Measurements from ENCODE around the gene ELF4. TPM values are rescaled to one million over a fixed set of nuclear protein-coding genes. Genes with fewer than 3 reads are reported as not detected.

ELF4 gene
- total RNA-seq = 10 to 100 TPM; 26.3 to 65.0 (median 43.7) TPM
- long read RNA-seq, donor 1, full-length matches to known transcripts = 7 of 21 reads
- long read RNA-seq, donor 1, partial matches to known transcripts = 8 of 21 reads
- long read RNA-seq, donor 1, other reads (novel, unspliced or antisense) = 6 of 21 reads
- long read RNA-seq, donor 2, partial matches to known transcripts = 0 of 7 reads
- long read RNA-seq, donor 2, other reads (novel, unspliced or antisense) = 7 of 7 reads

DNA sequence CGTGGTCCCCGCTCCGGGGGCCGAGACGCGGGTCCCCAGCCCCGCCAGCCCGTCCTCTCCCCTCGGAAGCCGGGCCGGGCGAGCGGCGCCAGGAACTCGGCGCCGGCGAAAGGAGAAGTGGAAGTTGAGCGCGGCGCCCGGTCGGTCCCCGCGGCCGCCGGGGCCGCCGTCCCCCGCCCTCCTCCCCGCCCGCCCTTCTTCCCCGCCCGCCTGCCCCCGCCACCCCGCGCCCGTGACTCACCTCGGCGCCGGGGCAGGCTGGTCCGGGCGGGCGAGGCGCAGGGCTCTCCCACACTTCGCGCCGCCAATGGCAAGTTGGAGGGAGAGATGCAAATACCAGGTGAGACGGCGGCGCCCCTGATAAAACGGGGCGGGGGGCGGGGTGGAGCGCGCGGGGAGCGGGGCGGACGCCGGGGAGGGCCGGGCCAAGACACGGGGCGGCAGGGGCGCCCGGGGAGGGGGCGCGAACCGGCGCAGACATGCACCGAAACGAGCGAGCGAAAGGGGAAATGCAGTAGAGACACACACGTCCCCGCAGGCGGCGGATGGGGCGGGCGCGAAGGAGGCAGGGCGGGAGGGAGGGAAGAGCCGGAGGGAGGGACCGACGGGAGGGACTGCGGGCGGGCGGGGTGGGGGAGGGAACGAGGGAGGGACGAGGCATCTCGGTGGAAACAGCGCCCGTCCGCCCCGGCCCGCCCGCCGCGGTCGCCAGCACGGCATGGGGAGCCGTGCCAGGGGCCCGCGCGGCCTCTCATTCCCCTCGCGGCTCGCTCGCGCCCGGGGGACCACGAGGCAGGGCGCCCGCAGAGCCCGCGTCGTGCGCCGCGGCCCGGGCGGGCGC, at the start of gene ELF4:
ELF4 (minus strand) TSS at position 119 of the 841 bp plus-strand sequence. CDS start 29,167 bp downstream, outside the sequence.
- intact Hi-C loops (cut with DNase I, micrococcal nuclease) = no loop called here
- no peaks in the 10 kb centered on the region for H3K9me3 ChIP-seq
- peak; percentile 53 to 77 (median 77) for DNase-seq

DNA sequence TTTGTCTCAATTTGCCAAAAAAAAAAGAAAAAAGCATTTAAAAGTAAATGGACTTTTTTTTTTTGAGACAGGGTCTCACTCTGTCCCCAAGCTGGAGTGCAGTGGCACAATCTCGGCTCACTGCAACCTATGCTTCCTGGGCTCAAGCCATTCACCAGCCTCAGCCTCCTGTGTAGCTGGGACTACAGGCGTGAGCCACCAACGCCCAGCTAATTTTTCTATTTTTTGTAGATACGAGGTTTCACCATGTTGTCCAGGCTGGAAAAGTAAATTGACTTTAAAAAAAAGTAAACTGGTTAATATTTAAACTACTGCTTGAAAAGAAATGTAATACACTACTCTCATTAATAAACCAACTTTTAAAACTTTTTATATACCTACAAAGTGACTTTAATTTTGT, 49.5 kb upstream of the ELF4 start:
- ATAC-seq = no peak
- no peaks in the 10 kb centered on the region for H3K36me3 ChIP-seq (ENCODE audit: low read depth)
- no peak overlapping the region for H3K4me3 ChIP-seq
- TF ChIP-seq, protein P1, sequence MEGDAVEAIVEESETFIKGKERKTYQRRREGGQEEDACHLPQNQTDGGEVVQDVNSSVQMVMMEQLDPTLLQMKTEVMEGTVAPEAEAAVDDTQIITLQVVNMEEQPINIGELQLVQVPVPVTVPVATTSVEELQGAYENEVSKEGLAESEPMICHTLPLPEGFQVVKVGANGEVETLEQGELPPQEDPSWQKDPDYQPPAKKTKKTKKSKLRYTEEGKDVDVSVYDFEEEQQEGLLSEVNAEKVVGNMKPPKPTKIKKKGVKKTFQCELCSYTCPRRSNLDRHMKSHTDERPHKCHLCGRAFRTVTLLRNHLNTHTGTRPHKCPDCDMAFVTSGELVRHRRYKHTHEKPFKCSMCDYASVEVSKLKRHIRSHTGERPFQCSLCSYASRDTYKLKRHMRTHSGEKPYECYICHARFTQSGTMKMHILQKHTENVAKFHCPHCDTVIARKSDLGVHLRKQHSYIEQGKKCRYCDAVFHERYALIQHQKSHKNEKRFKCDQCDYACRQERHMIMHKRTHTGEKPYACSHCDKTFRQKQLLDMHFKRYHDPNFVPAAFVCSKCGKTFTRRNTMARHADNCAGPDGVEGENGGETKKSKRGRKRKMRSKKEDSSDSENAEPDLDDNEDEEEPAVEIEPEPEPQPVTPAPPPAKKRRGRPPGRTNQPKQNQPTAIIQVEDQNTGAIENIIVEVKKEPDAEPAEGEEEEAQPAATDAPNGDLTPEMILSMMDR (IDR thresholded peaks at IDR 0.05) = no peak
- intact Hi-C loops (cut with DNase I, micrococcal nuclease) = no loop called here
- DNase-seq = no peak
- no peaks in the 10 kb centered on the region for H3K9me3 ChIP-seq
- peaks cover 2% of the 10 kb centered on the region for H3K4me1 ChIP-seq (ENCODE audit: low read depth)

More for the DNA sequence above, at the start of gene ELF4:
- peak; percentile 76 for ATAC-seq
- TF ChIP-seq, protein P1 (IDR thresholded peaks at IDR 0.05) = no peak
- H3K36me3 ChIP-seq (ENCODE audit: low read depth) = no peaks in the 10 kb centered on the region
- H3K4me3 ChIP-seq = peak within 1 kb of the TSS; percentile 59
- H3K4me1 ChIP-seq (ENCODE audit: low read depth) = peaks cover 8% of the 10 kb centered on the region

DNA sequence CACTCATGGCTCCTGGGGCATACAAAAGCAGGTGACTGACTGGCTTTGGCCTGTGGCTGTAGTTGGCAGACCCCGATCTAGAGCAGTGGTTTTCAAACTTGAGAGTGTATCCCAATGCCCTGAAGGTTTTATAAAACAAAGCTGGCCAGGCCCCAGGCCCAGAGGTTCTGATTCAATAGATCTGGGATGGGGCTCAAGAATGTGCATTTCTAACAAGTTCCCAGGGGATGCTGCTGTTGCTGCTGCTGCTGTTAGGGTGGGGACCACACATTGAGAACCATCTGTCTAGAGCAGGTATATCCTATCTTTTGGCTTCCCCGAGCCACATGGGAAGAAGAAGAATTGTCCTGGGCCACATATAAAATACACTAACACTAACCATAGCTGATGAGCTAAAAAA, 48.0 kb upstream of the ELF4 start:
- no peak for DNase-seq
- Histone ChIP-seq H3K36me3 (ENCODE audit: low read depth) (no peaks in the 10 kb centered on the region), H3K9me3 (no peaks in the 10 kb centered on the region), H3K4me3 (no peak overlapping the region), H3K4me1 (ENCODE audit: low read depth) (no peaks in the 10 kb centered on the region)
- TF ChIP-seq, protein P1 (IDR thresholded peaks at IDR 0.05) = no peak
- no peak for ATAC-seq
- intact Hi-C loops (cut with DNase I, micrococcal nuclease) = no loop called here

DNA sequence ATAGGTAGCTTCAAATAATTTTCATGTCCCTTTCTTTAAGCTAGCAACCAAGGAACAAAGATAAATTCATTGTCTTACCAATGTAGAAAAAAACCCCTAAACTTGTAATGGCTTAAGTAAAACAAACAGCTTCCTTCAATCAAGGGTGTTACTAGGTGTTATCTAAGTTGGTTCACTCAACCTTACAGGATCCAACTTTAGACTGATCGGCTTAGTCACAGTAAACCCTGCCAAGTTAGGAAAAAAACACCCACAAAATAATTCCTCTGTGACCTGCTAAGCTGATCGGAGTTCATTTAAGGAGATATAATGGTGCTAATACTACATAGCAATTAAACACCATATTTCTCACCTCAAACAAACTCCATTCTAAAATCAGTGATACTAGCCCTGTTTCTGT, 45.3 kb upstream of the ELF4 start:
- intact Hi-C loops (cut with DNase I, micrococcal nuclease) = no loop called here
- TF ChIP-seq, protein P1 (IDR thresholded peaks at IDR 0.05) = no peak
- DNase-seq (no peak), ATAC-seq (no peak)
- Histone ChIP-seq H3K36me3 (ENCODE audit: low read depth) (no peaks in the 10 kb centered on the region), H3K4me1 (ENCODE audit: low read depth) (no peaks in the 10 kb centered on the region), H3K9me3 (no peaks in the 10 kb centered on the region), H3K4me3 (no peak overlapping the region)

DNA sequence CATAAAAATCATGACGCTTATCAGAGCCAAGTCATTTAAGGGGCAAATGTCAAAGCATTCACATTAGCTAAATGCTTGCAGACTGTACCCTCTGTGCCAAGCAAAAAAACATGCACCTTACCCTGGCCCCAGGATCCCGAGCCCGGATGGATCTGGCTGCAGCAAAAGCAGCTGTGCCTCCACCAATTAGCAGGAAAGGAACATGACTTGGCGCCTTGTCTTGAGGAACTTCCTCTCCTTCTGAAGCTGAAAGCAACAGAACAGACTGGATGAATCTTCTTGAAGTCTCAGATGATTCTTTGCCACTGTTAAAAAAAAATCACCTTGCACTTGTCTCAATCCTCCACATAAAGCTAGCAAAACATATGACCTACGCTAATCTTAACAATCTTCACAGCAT, 37.3 kb upstream of the ELF4 start:
- DNase-seq = no peak
- no peaks in the 10 kb centered on the region for H3K36me3 ChIP-seq (ENCODE audit: low read depth)
- no peak overlapping the region for H3K4me3 ChIP-seq
- TF ChIP-seq, protein P1 (IDR thresholded peaks at IDR 0.05) = no peak
- no peaks in the 10 kb centered on the region for H3K4me1 ChIP-seq (ENCODE audit: low read depth)
- H3K9me3 ChIP-seq = no peaks in the 10 kb centered on the region
- intact Hi-C loops (cut with DNase I, micrococcal nuclease) = no loop called here
- ATAC-seq = no peak

All from mucosa of descending colon (tissue), 3 donors.